Stimulated activated effector memory CD8-positive, alpha-beta T cell treated with anti-CD3 and anti-CD28 coated beads, Interleukin-12 subunit alpha, Interleukin-12 subunit beta, amount 100 ng/mL, for 72 hours (primary cell): ENCODE results near the gene PKNOX2.

Experiments used
- ATAC-seq: fragments of 150-1000 bp; cut with Tn5 transposase; 2 replicates; pipeline ENCODE4 v1.10.0; 2021
- DNase-seq, 2 donors: peaks; one replicate each; pipeline ENCODE4 v3.0.0; 2021 to 2022; ENCODE audit warnings: low spot score in 2 of 2
- H3K27ac Mint-ChIP-seq: one replicate; pipeline ENCODE4 v1.8.0; 2022; ENCODE audit warnings: mild to moderate bottlenecking, mixed read lengths
- H3K36me3 Mint-ChIP-seq: one replicate; pipeline ENCODE4 v1.8.0; 2022; ENCODE audit warnings: mild to moderate bottlenecking, mixed read lengths
- H3K4me1 Mint-ChIP-seq: one replicate; pipeline ENCODE4 v1.8.0; 2022; ENCODE audit warnings: mixed read lengths
- H3K4me3 Mint-ChIP-seq: one replicate; pipeline ENCODE4 v1.8.0; 2022; ENCODE audit warnings: mild to moderate bottlenecking, mixed read lengths
- H3K9me3 Mint-ChIP-seq: one replicate; pipeline ENCODE4 v1.8.0; 2022; ENCODE audit warnings: mixed read lengths

PKNOX2 gene

DNA sequence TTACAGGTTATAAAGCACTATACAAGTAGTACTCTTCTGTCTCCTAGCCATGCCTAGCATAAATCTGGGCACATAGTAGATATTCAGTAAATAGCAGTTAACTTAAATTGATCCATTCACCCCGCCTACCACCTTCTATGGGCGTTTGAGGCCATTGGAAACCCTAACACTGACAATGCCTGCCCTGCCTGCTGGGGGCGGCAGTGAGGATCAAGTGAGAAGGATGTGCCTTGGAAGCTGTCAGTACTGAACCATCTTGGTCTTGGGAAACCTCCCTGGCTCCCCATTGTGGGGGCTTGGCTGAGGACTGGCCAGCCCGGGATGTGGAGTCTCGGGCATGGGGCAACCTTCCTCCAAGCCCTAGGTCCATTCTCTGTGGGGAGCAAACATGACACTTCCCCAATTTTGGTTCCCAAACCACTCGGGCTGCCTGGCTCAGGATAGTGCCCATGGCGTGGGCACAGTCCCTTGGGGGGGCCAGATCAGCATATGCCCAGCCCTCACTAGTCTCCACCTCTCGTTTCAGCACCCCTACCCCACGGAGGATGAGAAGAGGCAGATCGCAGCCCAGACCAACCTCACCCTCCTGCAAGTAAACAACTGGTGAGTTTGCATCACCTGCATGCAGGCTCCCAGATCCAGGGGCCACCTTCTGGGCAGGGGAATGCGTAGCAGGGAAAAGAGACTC is 264.1 kb downstream of the PKNOX2 start:
- Mint-ChIP-seq H3K4me1 (peaks cover 6% of the 10 kb centered on the region), H3K9me3 (no peaks in the 10 kb centered on the region), H3K36me3 (no peaks in the 10 kb centered on the region)

DNA sequence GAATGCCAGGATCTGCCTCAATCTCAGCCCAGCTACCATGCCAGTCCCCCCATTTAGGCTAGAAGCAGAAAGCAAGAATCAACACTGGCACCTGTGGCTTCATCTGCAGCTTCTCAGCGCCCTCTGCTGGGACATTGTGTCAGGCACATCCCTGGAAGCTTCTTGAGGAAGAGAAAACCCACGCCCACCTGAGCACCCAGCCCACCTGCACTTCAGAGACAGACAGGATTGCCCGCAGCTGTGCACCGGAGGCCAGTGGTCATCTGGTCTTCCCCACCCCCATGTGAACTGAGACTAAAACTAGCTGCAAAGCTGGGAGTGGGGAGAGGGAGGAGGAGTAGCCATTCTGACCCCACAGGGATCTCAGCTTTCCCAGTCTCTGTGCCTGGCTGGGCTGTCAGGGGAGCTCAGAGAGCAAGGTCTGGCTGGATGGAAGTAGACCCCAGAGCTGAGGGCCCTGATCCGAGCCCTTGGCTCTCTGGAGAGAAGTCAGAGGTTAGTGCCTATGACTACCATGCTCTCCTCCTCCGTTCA is 264.7 kb downstream of the PKNOX2 start:
- H3K9me3 Mint-ChIP-seq: no peaks in the 10 kb centered on the region
- ATAC-seq (peak; percentile 37), DNase-seq (peak; percentile 26 to 70)
- no peak overlapping the region for H3K4me3 Mint-ChIP-seq
- no peak overlapping the region for H3K27ac Mint-ChIP-seq
- no peaks in the 10 kb centered on the region for H3K36me3 Mint-ChIP-seq
- peaks cover 8% of the 10 kb centered on the region for H3K4me1 Mint-ChIP-seq

More for the DNA sequence above, 264.1 kb downstream of the PKNOX2 start:
- Mint-ChIP-seq H3K27ac (no peak overlapping the region), H3K4me3 (no peak overlapping the region)
- ATAC-seq (no peak), DNase-seq (no peak)

DNA sequence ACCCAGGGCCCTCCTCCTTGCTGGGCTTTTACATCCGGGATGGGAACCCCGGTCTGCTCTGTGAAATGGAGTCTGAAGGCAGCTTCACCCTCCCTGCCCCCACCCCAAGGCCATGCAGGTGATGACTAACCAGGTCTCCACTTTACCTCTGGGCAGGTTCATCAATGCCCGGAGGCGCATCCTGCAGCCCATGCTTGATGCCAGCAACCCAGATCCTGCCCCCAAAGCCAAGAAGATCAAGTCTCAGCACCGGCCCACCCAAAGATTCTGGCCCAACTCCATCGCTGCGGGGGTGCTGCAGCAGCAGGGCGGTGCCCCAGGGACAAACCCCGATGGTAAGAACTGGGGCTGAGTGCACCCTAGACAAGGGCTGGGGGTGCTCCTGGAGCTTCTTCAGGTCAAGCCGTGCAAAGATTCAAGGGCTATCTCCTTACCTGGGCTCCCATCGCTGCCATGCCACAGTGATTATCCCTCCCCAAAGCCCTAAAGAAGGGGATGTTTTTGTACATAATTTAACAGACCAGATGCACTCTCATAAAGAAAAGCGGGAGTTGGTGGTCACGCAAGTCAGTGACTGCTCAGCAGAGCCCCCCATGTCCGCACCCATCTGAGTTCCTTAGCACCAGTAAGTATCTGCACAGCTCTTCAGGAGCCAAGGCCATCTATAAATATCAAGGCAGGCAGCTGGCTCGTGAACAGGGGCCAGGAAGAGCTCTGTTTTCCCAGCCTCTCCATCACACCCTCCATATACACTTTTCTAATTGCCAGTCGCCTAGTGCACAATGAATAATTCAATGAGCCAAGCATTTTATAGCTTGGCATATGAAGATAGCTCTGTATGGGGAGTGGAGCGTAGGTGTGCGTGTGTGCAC is 265.5 kb downstream of the PKNOX2 start:
- Mint-ChIP-seq H3K9me3 (no peaks in the 10 kb centered on the region), H3K27ac (no peak overlapping the region), H3K4me1 (peaks cover 8% of the 10 kb centered on the region), H3K4me3 (no peak overlapping the region), H3K36me3 (no peaks in the 10 kb centered on the region)
- DNase-seq (no peak), ATAC-seq (no peak)

DNA sequence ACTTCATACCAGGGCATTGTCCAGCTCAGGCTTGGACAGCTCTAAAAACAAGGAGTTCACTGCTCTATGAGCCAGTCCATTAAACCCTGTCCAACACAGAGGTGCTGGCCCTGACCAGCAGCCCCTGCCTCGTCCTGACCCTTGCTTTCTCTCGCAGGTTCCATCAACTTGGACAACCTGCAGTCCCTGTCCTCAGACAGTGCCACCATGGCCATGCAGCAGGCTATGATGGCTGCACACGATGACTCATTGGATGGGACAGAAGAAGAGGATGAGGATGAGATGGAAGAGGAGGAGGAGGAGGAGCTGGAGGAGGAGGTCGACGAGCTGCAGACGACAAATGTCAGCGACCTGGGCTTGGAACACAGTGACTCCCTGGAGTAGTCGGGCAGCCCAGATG is 266.5 kb downstream of the PKNOX2 start:
- Mint-ChIP-seq H3K4me1 (peaks cover 8% of the 10 kb centered on the region), H3K9me3 (no peaks in the 10 kb centered on the region), H3K27ac (no peak overlapping the region), H3K36me3 (no peaks in the 10 kb centered on the region), H3K4me3 (no peak overlapping the region)
- no peak for ATAC-seq
- no peak for DNase-seq

DNA sequence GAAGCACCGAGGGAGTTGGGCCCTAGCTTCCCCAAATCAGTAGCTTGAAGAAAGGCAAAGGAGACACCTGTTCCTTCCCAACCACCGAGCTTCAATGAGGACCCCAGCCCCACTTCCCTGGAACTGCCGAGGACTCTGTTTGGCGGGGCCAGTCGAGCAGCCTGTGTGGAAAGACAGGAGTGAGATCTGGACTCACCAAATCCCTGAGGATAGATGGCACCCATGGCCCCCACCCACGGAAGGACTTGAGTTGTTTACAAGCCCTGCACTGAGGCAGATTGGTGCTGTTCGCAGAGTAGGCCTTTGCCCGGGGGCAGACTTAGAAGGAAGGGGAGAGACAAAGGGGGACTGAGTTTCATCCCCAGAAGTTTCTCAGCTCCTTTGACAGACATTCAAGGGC is 266.9 kb downstream of the PKNOX2 start:
- no peaks in the 10 kb centered on the region for H3K9me3 Mint-ChIP-seq
- H3K27ac Mint-ChIP-seq: no peak overlapping the region
- no peaks in the 10 kb centered on the region for H3K36me3 Mint-ChIP-seq
- DNase-seq (no peak), ATAC-seq (no peak)
- no peak overlapping the region for H3K4me3 Mint-ChIP-seq
- H3K4me1 Mint-ChIP-seq: peaks cover 8% of the 10 kb centered on the region

DNA sequence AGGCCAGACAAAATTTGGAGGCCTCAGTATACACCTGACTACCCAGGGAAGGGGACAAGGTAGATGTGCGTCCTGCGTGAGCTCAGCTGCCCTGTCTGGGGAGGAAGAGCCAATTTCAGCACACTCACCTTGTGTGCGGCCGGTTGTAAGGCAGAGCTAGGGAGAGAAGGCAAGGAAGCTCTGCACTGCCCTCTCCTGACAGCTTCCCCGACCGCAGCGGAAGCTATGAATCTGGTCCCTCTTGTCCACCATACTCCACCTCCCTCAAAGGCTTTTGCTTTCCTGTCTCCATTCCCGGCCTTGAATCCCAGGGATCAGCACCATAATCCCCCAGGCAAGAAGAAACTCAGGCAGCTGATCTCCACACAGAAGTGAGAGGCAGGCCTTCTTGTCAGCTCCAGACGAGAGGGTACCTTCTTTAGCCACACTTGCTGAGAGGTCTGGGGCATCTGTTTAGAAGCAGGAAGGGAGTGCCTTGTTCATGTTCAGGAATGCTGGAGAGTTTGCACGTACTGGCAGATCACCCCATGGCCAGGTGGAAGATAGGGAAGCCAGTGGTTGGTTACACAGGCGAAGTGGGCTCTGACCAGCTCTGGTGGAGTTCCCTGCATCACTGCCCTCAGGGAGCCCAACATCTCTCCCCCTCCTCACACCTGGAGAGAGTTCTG is 269.0 kb downstream of the PKNOX2 start:
- DNase-seq: no peak
- ATAC-seq: peak; percentile 65
- H3K36me3 Mint-ChIP-seq: no peaks in the 10 kb centered on the region
- peaks cover 8% of the 10 kb centered on the region for H3K4me1 Mint-ChIP-seq
- H3K4me3 Mint-ChIP-seq: no peak overlapping the region
- no peak overlapping the region for H3K27ac Mint-ChIP-seq
- H3K9me3 Mint-ChIP-seq: no peaks in the 10 kb centered on the region

DNA sequence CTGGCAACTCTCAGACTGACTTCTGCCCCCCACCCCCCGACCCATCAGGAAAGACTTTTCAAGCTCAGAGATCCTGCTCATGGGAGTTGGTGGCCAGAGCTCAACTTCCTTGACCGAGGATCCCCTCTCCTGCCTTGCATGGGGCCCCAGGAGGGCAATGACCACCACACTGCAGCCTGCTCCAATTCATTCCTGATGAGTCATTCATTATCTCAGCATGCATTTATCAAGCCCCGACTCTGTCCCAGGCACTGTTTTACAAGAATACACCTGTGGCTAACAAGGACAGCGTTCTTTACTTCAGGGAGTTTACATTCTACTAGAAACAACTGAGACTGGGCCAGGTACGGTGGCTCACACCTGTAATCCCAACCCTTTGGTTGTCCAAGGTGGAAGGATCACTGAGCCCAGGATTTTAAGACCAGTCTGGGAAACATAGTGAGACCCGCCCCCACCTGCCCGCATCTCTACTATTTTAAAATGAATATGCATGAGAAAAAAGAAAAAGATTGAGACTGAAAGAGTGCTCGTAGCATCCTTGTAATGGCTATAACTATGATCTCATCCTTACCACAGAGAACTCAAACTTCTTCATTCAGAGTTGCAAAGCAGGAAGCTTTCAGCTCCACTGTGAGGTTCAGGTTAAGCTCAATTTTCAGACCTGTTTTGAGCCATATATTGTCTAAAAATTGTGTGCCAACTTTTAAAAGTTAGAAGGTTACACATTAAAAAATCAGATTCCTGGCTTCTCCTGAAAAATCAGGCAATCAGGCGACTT is 271.1 kb downstream of the PKNOX2 start:
- no peak overlapping the region for H3K4me3 Mint-ChIP-seq
- ATAC-seq (no peak), DNase-seq (no peak)
- H3K9me3 Mint-ChIP-seq: no peaks in the 10 kb centered on the region
- peaks cover 8% of the 10 kb centered on the region for H3K4me1 Mint-ChIP-seq
- H3K27ac Mint-ChIP-seq: no peak overlapping the region
- no peaks in the 10 kb centered on the region for H3K36me3 Mint-ChIP-seq

DNA sequence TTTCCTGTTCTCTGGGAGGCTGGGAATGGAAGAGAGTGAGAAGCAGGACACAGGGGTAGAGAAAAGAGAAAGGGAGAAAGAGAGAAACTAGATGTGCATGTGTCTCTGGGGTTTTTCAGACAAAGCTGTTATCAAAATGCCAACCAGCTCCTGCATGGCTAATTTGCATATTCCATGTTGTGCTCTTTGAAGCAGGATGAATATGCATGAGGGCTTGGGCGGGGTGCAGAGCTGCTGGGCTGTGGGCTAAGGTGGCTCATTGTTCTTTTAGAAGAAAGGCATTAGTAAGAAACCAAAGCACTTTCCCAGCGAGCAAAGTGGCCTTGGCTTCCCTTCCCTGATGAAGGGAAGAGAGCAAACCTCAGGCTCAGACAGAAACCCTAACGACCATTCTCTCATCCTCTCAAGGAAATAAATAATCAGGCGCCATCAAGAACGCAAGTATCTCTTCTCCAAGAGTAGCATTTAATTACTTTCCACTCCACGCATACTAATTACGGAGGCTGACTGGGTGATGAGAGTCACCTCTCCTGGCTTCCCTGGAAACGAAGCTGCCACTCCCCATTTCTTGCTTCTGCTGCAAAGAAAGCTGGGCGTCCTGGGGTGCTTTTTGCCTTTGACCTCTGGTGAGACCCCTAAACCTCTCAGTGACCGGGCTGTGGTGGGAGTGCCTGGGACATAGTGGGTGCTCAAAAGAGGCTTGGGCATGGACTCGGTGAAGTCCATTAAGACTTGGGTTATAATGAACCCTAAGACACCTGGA is 277.3 kb downstream of the PKNOX2 start:
- Mint-ChIP-seq H3K4me1 (no peaks in the 10 kb centered on the region), H3K9me3 (no peaks in the 10 kb centered on the region), H3K27ac (no peak overlapping the region), H3K4me3 (no peak overlapping the region), H3K36me3 (no peaks in the 10 kb centered on the region)
- DNase-seq (no peak), ATAC-seq (no peak)

DNA sequence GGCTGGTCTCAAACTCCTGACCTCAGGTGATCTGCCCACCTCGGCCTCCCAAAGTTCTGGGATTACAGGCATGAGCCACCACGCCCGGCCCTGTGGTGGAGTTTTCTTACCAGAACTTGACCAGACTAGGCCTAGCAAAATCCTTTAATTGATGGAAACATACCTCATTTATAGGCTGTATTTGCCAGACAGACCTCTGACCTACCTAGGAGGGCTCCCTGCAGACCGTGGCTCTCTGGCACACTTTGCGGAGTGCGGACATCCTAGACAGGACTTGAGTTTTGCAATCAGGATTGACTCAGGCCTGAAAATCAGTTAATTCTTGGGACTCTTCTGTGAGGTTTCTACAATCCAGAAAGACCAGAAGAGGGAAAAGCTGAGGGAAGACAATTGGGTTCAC is 278.4 kb downstream of the PKNOX2 start:
- ATAC-seq (no peak), DNase-seq (no peak)
- H3K4me3 Mint-ChIP-seq: no peak overlapping the region
- no peaks in the 10 kb centered on the region for H3K9me3 Mint-ChIP-seq
- no peaks in the 10 kb centered on the region for H3K4me1 Mint-ChIP-seq
- no peaks in the 10 kb centered on the region for H3K36me3 Mint-ChIP-seq
- no peak overlapping the region for H3K27ac Mint-ChIP-seq

DNA sequence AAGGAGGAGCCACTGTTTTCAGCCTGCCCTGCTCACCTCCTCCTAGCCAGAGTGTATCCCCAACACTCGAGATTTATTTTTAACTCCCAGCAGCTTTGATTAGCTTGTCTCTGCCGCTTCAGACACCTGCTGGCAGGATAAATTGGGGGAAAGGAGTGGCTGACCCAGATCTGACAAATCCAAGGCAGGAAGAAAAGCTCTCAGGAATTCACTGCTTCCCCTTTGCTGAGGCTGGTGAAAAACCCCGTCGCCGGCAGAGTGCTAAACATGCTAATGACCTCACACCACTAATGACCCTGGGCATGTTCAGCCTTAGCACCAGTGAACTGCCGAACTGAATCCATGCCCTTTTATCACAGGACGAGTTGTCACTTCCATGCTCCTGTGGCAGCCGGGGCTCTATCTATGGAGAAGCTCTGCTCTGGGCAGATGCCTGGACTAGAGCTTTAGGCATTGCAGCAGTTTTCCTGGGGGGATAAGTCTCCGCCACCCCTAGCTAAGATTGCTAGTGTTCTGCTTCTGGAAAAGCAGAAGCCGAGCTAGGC is 279.3 kb downstream of the PKNOX2 start:
- DNase-seq (no peak), ATAC-seq (no peak)
- Mint-ChIP-seq H3K4me1 (no peaks in the 10 kb centered on the region), H3K4me3 (no peak overlapping the region), H3K9me3 (no peaks in the 10 kb centered on the region), H3K27ac (no peak overlapping the region), H3K36me3 (no peaks in the 10 kb centered on the region)

DNA sequence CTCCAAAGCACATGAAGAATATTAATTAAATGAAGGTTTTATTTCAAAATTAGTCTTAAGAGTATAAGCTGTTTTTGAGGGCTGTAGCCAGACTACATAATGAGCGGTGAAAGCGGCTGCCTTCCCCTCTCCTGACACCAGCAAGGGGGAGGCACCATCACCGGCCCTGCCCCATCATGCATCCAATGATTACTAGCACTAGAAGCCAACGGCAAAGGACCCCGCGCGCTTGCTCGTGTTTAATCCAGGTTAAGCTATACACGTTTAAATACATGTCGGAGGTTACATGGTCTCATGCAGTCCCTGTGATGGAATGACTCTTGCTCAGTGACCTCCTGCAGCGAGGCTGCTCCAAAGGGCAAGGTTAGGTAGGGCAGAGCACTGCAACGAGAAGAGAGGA is 281.2 kb downstream of the PKNOX2 start:
- no peak overlapping the region for H3K27ac Mint-ChIP-seq
- DNase-seq (no peak), ATAC-seq (no peak)
- H3K4me1 Mint-ChIP-seq: no peaks in the 10 kb centered on the region
- no peaks in the 10 kb centered on the region for H3K36me3 Mint-ChIP-seq
- no peak overlapping the region for H3K4me3 Mint-ChIP-seq
- H3K9me3 Mint-ChIP-seq: no peaks in the 10 kb centered on the region

DNA sequence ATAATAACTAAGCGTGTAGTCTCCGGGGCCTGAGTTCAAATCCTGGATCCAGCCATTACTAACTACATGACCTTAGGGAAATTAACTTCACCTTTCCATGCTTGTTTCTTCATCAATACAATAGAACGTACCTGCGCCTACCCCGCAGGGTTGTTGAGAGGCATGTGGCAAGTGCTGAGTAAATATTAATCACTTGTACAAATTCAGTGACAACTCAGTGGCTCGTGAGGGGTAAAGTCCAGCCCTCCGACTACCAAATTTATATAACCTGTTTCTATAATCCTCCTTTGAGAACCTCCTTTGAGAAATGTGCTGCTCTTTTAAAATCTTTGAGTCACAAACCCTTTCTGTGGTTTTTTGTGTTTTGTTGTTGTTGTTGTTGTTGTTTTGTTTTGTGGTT is 281.7 kb downstream of the PKNOX2 start:
- Mint-ChIP-seq H3K4me1 (no peaks in the 10 kb centered on the region), H3K27ac (no peak overlapping the region), H3K4me3 (no peak overlapping the region), H3K36me3 (no peaks in the 10 kb centered on the region), H3K9me3 (no peaks in the 10 kb centered on the region)
- ATAC-seq (no peak), DNase-seq (no peak)

DNA sequence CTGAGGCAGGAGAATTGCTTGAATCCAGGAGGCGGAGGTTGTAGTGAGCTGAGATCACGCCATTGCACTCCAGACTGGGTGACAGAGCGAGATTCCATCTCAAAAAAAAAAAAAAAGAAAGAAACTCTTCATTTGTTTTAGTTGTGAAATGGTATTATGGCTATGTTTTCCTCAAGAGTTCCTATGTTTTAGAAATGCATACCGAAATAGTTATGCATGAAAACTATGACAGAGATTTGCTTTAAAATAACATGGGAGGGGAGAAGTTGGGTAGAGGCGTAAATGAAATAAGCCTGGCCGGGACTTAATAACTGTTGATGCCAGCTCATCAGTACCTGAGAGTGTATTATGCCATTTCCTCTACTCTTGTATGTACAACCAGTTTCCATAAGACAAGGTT is 283.2 kb downstream of the PKNOX2 start:
- H3K4me3 Mint-ChIP-seq: no peak overlapping the region
- H3K9me3 Mint-ChIP-seq: no peaks in the 10 kb centered on the region
- H3K4me1 Mint-ChIP-seq: no peaks in the 10 kb centered on the region
- H3K27ac Mint-ChIP-seq: no peak overlapping the region
- no peaks in the 10 kb centered on the region for H3K36me3 Mint-ChIP-seq
- ATAC-seq (no peak), DNase-seq (no peak)

DNA sequence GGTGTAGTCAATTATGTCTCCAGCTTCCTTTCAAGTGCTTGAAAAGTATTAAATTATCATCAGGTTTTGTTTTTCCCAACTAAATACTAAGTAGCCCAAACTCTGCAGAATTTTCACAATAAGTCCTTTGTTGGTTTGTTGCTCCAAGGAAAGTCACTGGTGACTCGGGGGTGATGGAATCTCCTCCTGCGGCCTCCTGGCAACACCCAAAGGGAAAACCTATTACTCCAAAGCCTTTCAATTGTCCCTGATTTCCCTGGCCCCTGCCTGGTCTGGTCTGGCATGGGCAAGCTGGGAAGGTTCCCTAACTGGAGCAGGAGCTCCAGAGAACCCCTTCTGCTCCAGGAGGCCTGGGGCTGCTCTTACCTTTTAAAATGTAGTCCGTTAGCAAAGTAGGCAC is 283.6 kb downstream of the PKNOX2 start:
- Mint-ChIP-seq H3K36me3 (no peaks in the 10 kb centered on the region), H3K4me1 (no peaks in the 10 kb centered on the region), H3K9me3 (no peaks in the 10 kb centered on the region), H3K4me3 (no peak overlapping the region), H3K27ac (no peak overlapping the region)
- DNase-seq (no peak), ATAC-seq (no peak)
